NCI-H345 treated with DMSO at 0.1 percent for 48 hours (cell line): ENCODE results near the gene JPH3.

ENCODE experiments used
- DNase-seq: peaks from one replicate; lab custom pipeline; 2025; ENCODE audit not compliant: unreplicated experiment; lab: John Stamatoyannopoulos, UW

Gene JPH3

DNA sequence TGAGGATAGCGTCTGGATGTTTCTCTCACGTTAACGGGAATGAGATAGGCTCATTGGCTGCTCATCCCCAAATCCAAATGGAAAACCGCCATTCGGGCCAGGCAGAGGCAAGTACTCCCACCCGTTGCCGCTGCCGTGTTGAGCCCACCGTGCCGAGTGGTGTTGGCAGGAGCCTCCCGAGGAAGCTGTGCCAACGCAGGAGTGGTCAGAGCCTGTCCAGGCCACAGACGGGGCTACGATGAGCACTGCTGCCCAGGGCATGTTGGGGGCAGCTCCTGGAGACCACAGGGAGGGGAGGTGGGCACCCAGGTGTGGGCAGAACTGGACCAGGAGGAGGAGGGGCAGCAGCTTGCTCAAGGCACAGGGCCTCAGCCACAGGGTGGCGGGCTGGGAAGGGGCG, 91.5 kb downstream of the JPH3 start:
- no peak for DNase-seq

- no peak for DNase-seq
Observed at GRCh38 chr16:87694441-87695125, 92.3 kb downstream of the JPH3 start.

DNA sequence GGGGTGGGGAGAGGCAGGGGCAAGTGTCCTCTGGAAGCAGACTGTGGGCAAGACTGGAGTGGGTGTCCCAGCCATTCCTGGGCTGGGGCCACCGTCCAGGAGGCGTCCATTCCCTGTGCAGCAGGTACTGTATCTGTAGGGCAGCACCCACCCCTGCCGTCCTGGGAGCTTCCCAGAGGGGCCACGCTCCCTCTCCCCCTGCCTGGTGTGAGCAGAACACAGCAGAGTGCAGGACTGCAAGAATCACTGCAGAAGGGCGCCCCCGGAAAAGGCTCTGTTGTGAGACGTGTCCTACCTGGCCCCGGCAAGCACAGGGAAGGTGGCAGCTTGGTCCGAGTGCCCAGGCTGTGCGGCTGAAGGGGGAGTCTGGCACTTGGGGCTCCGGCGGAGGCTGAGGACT, 93.2 kb downstream of the JPH3 start:
- DNase-seq = no peak

- no peak for DNase-seq
Observed at GRCh38 chr16:87696726-87697125, 94.4 kb downstream of the JPH3 start.

DNA sequence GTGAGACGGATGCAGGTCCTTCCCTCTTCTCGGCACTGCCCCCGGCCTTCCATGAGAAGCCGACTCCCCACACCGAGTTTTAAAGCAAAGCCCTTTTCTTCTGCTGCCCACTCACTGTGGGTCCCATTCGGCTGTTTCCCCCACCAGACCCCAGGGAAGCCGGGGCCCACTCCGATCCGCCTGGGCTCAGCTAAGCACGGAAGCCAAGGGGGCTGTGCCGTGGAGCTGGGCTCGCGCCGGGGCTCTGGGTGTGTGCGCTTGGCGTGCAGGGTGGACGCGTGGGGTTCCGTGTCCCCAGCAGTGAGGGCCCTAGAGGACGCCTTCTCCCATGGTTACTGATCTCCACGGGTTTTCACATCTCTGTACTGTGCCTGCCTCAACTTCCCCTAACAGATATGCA, 94.9 kb downstream of the JPH3 start:
- DNase-seq = no peak

GRCh38 chr16:87697792-87698191, 95.5 kb downstream of the JPH3 start:
- no peak for DNase-seq

DNA sequence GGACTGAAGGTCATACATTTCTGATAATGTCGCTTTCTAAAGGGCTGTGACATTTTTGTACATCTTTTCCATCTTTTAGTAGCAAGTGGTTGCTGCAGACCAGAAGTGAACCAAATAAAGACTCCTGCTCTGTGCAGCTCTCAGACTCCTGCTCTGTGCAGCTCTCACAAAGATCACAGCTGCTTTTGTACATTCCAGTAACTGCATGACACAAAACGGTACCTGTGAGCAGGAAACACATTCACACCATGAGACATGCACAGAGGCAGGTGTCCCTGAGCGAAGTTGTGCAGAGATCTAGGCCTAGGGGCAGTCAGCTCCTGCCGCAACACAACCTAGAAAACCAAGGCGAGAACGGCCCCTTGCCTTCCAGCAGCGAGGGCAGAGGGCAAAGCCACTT, 95.9 kb downstream of the JPH3 start:
- no peak for DNase-seq

- DNase-seq = no peak
Observed at GRCh38 chr16:87698676-87699199, 96.4 kb downstream of the JPH3 start.

DNA sequence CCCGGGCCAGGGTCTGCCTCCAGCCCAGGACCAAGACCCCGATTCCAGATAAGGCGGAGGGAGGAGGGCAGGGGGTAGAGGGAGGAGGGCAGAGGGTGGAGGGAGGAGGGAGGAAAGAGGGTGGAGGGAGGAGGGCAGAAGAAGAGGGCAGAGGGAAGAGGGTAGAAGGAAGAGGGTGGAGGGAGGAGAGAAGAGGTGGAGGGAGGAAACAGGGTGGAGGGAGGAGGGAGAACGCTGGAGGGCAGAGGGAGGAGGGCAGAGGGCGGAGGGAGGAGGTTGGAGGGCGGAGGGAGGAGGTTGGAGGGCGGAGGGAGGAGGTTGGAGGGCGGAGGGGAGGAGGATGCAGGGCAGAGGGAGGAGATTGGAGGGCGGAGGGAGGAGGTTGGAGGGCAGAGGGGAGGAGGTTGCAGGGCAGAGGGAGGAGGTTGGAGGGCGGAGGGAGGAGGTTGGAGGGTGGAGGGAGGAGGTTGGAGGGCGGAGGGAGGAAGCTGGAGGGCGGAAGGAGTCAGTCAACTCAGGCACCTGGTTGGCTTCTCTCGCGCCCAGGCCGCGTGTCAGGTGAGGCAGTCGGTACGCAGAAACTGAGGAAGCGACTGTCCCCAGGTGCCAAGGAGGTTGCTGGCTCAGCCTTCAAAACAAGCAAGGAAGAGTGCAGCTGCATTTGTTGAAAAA, 98.2 kb downstream of the JPH3 start:
- no peak for DNase-seq

DNA sequence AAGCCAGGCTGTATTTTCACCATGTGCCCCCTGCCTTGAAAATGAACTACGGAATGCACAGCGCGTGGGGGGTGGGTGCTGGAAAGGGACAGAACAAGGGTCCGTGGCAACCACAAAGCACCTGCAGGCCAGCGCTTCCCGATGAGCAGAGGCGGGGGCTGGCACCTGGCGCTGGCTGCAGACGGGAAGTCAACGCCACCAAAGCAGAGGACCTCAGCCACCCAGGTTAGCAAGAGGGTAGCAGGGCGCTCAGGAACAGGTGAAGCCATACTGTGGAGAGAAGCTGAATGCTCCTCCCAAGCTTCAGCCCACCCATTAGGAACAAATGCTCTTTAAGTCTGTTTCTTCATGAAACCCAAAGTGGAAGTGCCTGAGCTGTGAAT, 98.8 kb downstream of the JPH3 start:
- no peak for DNase-seq

- DNase-seq = no peak
Observed at GRCh38 chr16:87701505-87701921, 99.2 kb downstream of the JPH3 start.

DNA sequence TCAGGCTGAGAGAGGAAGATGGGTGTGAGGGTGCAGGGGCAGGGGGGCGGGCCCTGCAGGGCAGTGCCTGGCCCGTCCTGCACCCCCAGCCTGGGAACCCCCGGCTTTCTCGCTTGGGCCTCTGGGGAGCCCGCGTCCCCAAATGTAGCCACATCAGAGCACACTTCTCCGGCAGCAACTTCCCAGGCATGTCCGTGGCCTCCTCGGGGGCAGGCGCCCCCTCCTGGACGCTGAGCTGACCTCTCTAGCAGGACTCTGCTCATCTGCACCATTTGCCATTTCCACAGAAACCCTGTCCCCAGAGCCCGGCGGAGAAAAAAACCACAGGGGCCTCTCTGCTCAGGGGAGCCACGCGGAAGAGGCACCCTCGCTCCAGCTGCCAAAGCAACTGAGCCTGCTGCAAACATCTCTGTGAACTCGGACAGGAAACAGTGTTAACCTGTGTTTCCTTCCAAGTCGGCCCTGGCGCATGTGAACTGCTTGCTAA, 100.1 kb downstream of the JPH3 start:
- DNase-seq = no peak

DNA sequence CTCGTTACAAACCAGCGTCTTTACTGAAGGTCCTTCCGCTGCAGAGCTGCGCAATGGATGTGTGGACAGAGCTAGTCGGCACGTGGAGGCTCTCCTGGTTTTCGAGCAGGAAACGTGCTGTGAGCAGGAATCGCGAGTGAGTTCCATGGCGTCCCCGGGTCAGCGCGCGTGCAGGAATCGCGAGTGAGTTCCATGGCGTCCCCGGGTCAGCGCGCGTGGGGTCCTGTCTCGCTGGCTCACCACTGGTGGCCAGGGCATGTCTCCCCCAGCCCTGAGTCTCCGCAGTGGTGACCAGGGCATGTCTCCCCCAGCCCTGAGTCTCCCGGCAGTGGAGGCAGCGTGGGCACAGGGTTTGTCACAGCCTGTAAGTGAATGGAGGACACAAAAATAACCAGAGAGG, 100.8 kb downstream of the JPH3 start:
- no peak for DNase-seq

DNA sequence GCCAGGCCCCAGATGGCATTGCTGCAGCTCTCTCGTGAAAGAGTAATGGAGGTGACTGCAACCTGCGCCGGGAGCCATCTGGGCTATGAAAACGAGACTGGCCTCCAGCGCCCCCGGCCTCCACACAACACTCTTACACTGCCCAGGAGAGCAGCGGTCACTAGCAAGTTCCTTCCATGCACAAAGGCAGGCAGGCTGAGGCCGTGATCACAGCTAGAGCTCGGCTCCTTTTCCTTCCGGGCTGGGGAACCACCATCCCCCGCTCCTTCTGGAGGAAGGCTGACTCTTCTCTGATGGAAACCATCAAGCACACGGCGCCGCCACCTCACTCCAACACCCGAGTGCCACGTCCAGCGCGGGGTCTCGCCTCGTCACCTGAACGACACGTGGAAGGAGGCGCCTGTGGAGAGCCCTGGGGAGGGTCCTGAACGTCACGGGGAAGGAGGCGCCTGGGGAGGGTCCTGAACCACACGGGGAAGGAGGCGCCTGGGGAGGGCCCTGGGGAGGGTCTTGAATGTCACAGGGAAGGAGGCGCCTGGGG, 101.6 kb downstream of the JPH3 start:
- no peak for DNase-seq

DNA sequence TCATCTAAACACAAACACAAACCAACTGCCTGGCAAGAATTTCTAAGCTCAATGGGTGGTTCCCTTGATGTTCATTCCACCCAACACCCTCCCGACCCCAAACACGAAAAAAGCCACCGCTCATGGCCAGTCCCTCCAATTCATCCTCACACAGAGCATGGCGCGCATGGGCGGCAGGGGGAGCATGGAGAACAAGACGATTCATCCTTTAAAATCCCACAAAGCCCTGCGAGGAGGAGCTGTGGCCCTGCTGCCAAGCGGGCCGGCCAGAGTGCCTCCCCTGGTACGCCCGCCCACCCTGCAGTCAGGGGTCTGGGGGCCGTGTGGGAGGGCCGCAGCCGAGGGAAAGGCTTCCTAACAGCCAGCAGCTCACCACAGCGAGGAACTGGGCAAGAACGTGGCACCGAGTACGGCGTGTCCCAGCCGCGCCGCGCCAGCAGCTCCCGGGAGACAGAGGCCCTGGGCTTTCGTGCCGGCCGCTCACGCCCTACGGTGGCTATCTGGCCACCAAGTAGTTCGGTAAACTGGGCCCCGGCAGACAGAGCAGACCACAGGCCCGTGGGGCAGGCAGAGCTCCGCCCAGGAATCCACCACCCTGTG, 102.5 kb downstream of the JPH3 start:
- DNase-seq = no peak

DNA sequence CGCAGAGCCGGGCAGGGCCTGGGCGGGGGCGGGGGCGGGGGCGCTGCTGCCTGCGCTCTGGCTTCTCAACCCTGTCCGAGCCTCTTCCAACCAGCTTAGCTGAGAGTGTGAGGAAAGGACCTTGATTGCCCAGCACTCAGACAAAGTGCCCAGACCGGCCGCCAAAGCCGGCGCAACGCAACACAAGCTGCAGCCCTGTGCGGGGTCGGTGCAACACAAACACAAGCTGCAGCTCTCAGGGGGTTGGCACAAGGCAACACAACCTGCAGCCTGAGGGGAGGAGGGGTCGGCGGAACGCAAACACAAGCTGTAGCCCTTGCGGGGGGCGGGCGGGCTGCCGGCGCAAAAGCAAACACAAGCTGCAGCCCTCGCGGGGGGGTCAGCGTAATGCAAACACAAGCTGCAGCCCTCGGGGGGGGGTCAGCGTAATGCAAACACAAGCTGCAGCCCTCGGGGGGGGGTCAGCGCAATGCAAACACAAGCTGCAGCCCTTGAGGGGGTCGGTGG, 103.5 kb downstream of the JPH3 start:
- DNase-seq = no peak

GRCh38 chr16:87706278-87707000, 104.1 kb downstream of the JPH3 start:
- DNase-seq = peak; percentile 78

DNA sequence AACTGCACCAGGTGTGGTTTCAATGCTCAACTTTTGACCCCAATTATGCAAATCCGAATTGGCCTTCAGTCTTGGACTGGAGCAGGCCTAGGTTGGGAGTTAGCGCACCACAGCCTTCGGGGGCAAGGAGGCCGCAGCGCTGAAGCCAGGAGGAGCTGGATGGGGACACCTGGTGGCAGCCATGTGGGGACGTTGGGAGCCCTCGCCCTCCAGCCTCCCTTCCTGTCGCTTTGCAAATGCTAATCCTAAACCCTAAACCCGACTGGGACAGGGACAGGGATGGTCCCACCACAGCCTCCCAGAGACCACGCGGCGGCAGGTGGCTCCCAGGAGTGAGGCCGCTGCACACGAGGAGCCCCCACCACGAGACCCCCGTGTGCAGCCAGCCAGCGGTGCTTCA, 104.8 kb downstream of the JPH3 start:
- no peak for DNase-seq

GRCh38 chr16:87707714-87708580, 105.6 kb downstream of the JPH3 start:
- no peak for DNase-seq
